Measurements from ENCODE around the gene LRRC55.

LRRC55 gene

GRCh38 chr11:57154739-57155138, 27.0 kb upstream of the LRRC55 start:
- TF ChIP-seq CTCF (IDR thresholded peaks at IDR 0.05; ENCODE audit: insufficient read depth, missing control alignments), result no peak
- FAIRE-seq, result no peak
- no peak for DNase-seq (ENCODE audit: insufficient read length, low spot score)

- DNase-seq (ENCODE audit: insufficient read length, low spot score), result no peak
- TF ChIP-seq CTCF (IDR thresholded peaks at IDR 0.05; ENCODE audit: insufficient read depth, missing control alignments), result no peak
- FAIRE-seq, result no peak
Observed at GRCh38 chr11:57155400-57155799, 26.4 kb upstream of the LRRC55 start.

GRCh38 chr11:57155838-57156607, 25.7 kb upstream of the LRRC55 start:
- FAIRE-seq, result no peak
- no peak for DNase-seq (ENCODE audit: insufficient read length, low spot score)
- no peak for TF ChIP-seq CTCF (IDR thresholded peaks at IDR 0.05; ENCODE audit: insufficient read depth, missing control alignments)

- no peak for DNase-seq (ENCODE audit: insufficient read length, low spot score)
- no peak for FAIRE-seq
- no peak for TF ChIP-seq CTCF (IDR thresholded peaks at IDR 0.05; ENCODE audit: insufficient read depth, missing control alignments)
Observed at GRCh38 chr11:57156928-57157327, 24.8 kb upstream of the LRRC55 start.

- no peak for FAIRE-seq
- no peak for DNase-seq (ENCODE audit: insufficient read length, low spot score)
- no peak for TF ChIP-seq CTCF (IDR thresholded peaks at IDR 0.05; ENCODE audit: insufficient read depth, missing control alignments)
Observed at GRCh38 chr11:57157624-57158023, 24.1 kb upstream of the LRRC55 start.

- no peak for FAIRE-seq
- TF ChIP-seq CTCF (IDR thresholded peaks at IDR 0.05; ENCODE audit: insufficient read depth, missing control alignments), result no peak
- DNase-seq (ENCODE audit: insufficient read length, low spot score), result no peak
Observed at GRCh38 chr11:57158180-57158579, 23.6 kb upstream of the LRRC55 start.

GRCh38 chr11:57158599-57158998, 23.2 kb upstream of the LRRC55 start:
- TF ChIP-seq CTCF (IDR thresholded peaks at IDR 0.05; ENCODE audit: insufficient read depth, missing control alignments), result no peak
- DNase-seq (ENCODE audit: insufficient read length, low spot score) (no peak), FAIRE-seq (no peak)

Measured in D721Med (cell line).